Smooth muscle cell (in vitro differentiated cells): ENCODE data around the gene SPECC1. TPM values are rescaled to one million over a fixed set of nuclear protein-coding genes. Genes with fewer than 3 reads are reported as not detected.

Experiments used
- DNase-seq: peaks from one replicate; lab custom pipeline; 2025; ENCODE audit not compliant: unreplicated experiment; lab: John Stamatoyannopoulos, UW
- H2AFZ ChIP-seq: fragments of 200-600 bp; sonication (generic); 2 replicates; pipeline ENCODE4 v1.6.0; 2016; ENCODE audit warnings: antibody characterized with exemption, low read depth, mild to moderate bottlenecking
- H3F3A ChIP-seq: fragments of 200-600 bp; sonication (generic); 2 replicates; pipeline ENCODE4 v1.6.0; 2017; ENCODE audit warnings: antibody characterized with exemption, low read depth
- H3K27ac ChIP-seq: fragments of 200-600 bp; sonication (generic); 2 replicates; pipeline ENCODE4 v1.5.1; 2016; ENCODE audit warnings: low read depth, mild to moderate bottlenecking
- H3K27me3 ChIP-seq: fragments of 200-600 bp; sonication (generic); 2 replicates; pipeline ENCODE4 v1.6.1; 2016; ENCODE audit warnings: low read depth, mild to moderate bottlenecking
- H3K36me3 ChIP-seq: fragments of 200-600 bp; sonication (generic); 2 replicates; pipeline ENCODE4 v1.5.1; 2016; ENCODE audit warnings: low read depth
- H3K4me1 ChIP-seq: fragments of 200-600 bp; sonication (generic); 2 replicates; pipeline ENCODE4 v1.5.1; 2016; ENCODE audit warnings: low read depth
- H3K4me2 ChIP-seq: fragments of 200-600 bp; sonication (generic); 2 replicates; pipeline ENCODE4 v1.6.0; 2016; ENCODE audit warnings: mild to moderate bottlenecking
- H3K4me3 ChIP-seq: fragments of 200-600 bp; sonication (generic); 2 replicates; pipeline ENCODE4 v1.5.1; 2016; ENCODE audit warnings: mild to moderate bottlenecking
- H3K79me2 ChIP-seq: fragments of 200-600 bp; sonication (generic); 2 replicates; pipeline ENCODE4 v1.6.0; 2016; ENCODE audit warnings: low read depth, mild to moderate bottlenecking
- H3K9ac ChIP-seq: fragments of 200-600 bp; sonication (generic); 2 replicates; pipeline ENCODE4 v1.6.0; 2016; ENCODE audit warnings: low read depth
- H3K9me3 ChIP-seq: fragments of 200-600 bp; sonication (generic); replicated peaks from 2 replicates; pipeline ENCODE4 v1.5.1; 2016; ENCODE audit warnings: low read depth
- H4K20me1 ChIP-seq: fragments of 200-600 bp; sonication (generic); 2 replicates; pipeline ENCODE4 v1.6.0; 2016; ENCODE audit warnings: low read depth
- WGBS: methylation state at CpG from one replicate; pipeline ENCODE4 v1.1.7; 2016; ENCODE audit warnings: low lambda C conversion rate; 5-methylcytosine and 5-hydroxymethylcytosine counted together
- polyA plus RNA-seq: library from polyadenylated mRNA; unstranded; fragments of >200 nt; fragmentation: Nextera tagmentation; extraction: Ambion mirVana; gene quantifications from 2 replicates; pipeline ENCODE4 v1.2.1, GENCODE V29; 2016
- total RNA-seq: library from RNA; depleted of rRNA; stranded (reverse); fragments of >200 nt; gene quantifications from 2 replicates; pipeline ENCODE4 v1.2.3, GENCODE V29; 2014
- TF ChIP-seq, protein P1 (sequence below): fragments of 200-600 bp; sonication (generic); IDR thresholded peaks from 2 replicates; pipeline ENCODE4 v1.5.1; 2017; ENCODE audit warnings: borderline replicate concordance, mild to moderate bottlenecking, antibody characterized with exemption; ENCODE audit not compliant: insufficient read depth, poor library complexity, severe bottlenecking

The SPECC1 gene
- total and polyA plus RNA-seq, 2 experiments from 2014 or later: 20.0 to 72.0 TPM

DNA sequence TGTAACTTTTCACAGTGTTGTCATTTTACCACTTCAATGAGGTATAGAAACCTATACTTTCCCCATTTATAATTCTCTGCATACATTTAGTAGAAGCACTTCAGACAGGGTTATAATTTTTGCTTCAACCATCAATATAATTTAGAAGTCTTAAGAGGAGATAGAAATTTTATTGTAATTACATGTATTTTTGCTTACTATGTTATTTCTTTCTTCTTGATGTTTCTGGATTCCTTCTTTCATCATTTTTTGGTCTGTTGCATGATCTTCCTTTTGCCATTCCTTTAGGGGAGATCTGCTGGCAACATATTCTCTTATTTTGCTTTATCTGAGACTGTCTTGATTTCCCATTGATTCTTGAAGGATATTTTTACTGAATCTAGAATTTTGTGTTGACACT, 31.1 kb downstream of the SPECC1 start:
- Histone ChIP-seq H3K4me2 (no peak overlapping the region), H3K9ac (no peak overlapping the region), H2AFZ (no peak overlapping the region), H3K4me3 (no peak overlapping the region), H3K4me1 (no peaks in the 10 kb centered on the region), H3K9me3 (no peaks in the 10 kb centered on the region), H3K36me3 (no peaks in the 10 kb centered on the region), H3K27ac (no peak overlapping the region), H3K79me2 (no peaks in the 10 kb centered on the region), H3F3A (no peaks in the 10 kb centered on the region), H4K20me1 (no peaks in the 10 kb centered on the region), H3K27me3 (peaks cover 5% of the 10 kb centered on the region)
- TF ChIP-seq, protein P1, sequence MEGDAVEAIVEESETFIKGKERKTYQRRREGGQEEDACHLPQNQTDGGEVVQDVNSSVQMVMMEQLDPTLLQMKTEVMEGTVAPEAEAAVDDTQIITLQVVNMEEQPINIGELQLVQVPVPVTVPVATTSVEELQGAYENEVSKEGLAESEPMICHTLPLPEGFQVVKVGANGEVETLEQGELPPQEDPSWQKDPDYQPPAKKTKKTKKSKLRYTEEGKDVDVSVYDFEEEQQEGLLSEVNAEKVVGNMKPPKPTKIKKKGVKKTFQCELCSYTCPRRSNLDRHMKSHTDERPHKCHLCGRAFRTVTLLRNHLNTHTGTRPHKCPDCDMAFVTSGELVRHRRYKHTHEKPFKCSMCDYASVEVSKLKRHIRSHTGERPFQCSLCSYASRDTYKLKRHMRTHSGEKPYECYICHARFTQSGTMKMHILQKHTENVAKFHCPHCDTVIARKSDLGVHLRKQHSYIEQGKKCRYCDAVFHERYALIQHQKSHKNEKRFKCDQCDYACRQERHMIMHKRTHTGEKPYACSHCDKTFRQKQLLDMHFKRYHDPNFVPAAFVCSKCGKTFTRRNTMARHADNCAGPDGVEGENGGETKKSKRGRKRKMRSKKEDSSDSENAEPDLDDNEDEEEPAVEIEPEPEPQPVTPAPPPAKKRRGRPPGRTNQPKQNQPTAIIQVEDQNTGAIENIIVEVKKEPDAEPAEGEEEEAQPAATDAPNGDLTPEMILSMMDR: no peak
- DNase-seq: no peak

GRCh38 chr17:20043021-20043420, 33.9 kb downstream of the SPECC1 start:
- no peaks in the 10 kb centered on the region for H4K20me1 ChIP-seq
- no peak overlapping the region for H3K27ac ChIP-seq
- H3K4me2 ChIP-seq: no peak overlapping the region
- H2AFZ ChIP-seq: no peak overlapping the region
- 79% methylated on average over 3 of the region's 3 CpGs for WGBS
- no peak overlapping the region for H3K4me3 ChIP-seq
- TF ChIP-seq, protein P1: no peak
- H3K9me3 ChIP-seq: no peaks in the 10 kb centered on the region
- no peaks in the 10 kb centered on the region for H3K4me1 ChIP-seq
- no peak for DNase-seq
- H3F3A ChIP-seq: no peaks in the 10 kb centered on the region
- H3K9ac ChIP-seq: no peak overlapping the region
- H3K79me2 ChIP-seq: no peaks in the 10 kb centered on the region
- H3K36me3 ChIP-seq: no peaks in the 10 kb centered on the region
- no peaks in the 10 kb centered on the region for H3K27me3 ChIP-seq

- no peaks in the 10 kb centered on the region for H3K4me1 ChIP-seq
- TF ChIP-seq, protein P1: no peak
Measured at GRCh38 chr17:20045476-20045875, 36.3 kb downstream of the SPECC1 start.

DNA sequence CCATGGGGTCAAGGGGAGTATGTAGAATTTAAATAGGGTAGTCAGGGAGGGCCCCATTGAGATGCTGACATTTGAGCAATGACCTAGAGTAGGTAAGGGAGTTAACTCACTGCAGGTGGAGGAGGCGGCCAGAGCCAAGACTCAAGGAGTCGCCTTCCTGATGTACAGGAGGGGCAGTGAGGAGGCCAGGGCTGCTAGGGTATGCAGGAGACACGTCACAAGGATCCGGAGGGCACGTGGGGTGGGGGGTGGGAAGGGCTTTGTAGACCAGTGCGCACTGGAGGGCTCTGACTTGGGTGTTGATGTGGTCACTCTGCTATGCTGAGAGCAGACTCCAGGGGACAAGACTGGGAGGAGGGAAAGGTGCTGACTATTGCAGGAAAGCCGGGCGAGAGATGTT, 37.5 kb downstream of the SPECC1 start:
- TF ChIP-seq, protein P1: no peak
- no peaks in the 10 kb centered on the region for H3K36me3 ChIP-seq
- H3F3A ChIP-seq: no peaks in the 10 kb centered on the region
- H3K4me3 ChIP-seq: no peak overlapping the region
- H2AFZ ChIP-seq: no peak overlapping the region
- H3K9me3 ChIP-seq: no peaks in the 10 kb centered on the region
- H3K27ac ChIP-seq: no peak overlapping the region
- no peaks in the 10 kb centered on the region for H3K27me3 ChIP-seq
- WGBS: 79% methylated on average over 8 of the region's 8 CpGs
- DNase-seq: no peak
- no peaks in the 10 kb centered on the region for H3K79me2 ChIP-seq
- no peaks in the 10 kb centered on the region for H4K20me1 ChIP-seq
- H3K4me1 ChIP-seq: no peaks in the 10 kb centered on the region
- no peak overlapping the region for H3K9ac ChIP-seq
- no peak overlapping the region for H3K4me2 ChIP-seq

More at GRCh38 chr17:20045476-20045875, 36.3 kb downstream of the SPECC1 start:
- no peak overlapping the region for H2AFZ ChIP-seq
- H3K36me3 ChIP-seq: no peaks in the 10 kb centered on the region
- H3K9me3 ChIP-seq: no peaks in the 10 kb centered on the region
- no peak overlapping the region for H3K4me3 ChIP-seq
- 70% methylated on average over 1 of the region's 1 CpG for WGBS
- H3K4me2 ChIP-seq: no peak overlapping the region
- H4K20me1 ChIP-seq: no peaks in the 10 kb centered on the region
- H3F3A ChIP-seq: no peaks in the 10 kb centered on the region
- no peak for DNase-seq
- H3K9ac ChIP-seq: no peak overlapping the region
- H3K27ac ChIP-seq: no peak overlapping the region
- H3K27me3 ChIP-seq: no peaks in the 10 kb centered on the region
- no peaks in the 10 kb centered on the region for H3K79me2 ChIP-seq
